Stimulated activated CD8-positive, alpha-beta memory T cell treated with anti-CD3 and anti-CD28 coated beads, Interleukin-7, amount 100 ng/mL, for 24 hours (primary cell): ENCODE results near the gene CLEC4G.
"Not testable (repeated sequence)": the region's sequence is repeated elsewhere in the genome, so short reads cannot be mapped to it uniquely, and the experiment has no call there.

Experiments
- DNase-seq: peaks from one replicate; pipeline ENCODE4 v3.0.0-alpha.2; 2020; ENCODE audit warnings: low read depth

The CLEC4G gene

DNA sequence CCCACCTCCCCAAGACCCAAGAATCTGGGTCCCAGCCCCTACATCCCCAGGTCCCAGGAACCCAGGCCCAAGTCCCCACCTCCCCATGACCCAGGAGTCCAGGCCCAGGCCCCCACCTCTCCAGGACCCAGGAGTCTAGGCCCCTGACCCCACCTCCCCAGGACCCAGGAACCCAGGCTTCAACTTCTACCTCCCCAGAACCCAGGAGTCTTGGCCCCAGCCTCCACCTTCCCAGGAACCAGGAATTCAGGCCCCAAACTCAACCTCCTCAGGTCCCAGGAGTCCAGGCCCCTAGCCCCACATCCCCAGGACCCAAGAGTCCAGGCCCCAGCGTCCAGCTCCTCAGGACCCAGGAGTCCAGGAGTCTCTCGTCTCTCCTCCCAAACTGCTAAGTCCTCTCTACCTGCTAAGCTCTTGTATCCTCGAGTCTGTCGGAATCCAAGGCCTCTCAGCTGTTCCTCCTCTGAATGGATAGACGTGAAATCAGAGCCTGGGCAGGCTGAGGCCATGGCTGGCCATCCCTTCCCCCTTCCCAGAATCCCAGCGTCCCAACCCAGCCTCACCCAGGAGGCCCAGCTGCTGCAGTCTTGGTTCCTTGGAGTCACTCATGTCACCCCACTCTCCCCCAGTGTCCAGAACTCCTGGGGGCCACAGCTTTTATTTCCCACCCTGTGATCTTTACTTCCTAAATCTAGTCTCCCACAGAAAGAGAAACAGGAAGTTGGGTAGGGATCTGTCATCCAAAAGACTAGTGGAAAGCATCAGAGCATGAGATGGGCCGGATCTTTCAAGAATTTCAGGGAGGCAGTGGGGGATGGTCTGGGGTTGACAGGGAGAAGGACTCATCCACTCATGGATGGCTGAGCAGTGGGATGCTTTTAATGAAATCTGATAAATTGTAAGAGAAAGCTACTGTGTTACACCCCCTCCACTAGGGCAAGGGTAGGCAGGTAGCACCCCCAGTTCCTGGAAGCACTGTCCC, 15.3 kb upstream of the CLEC4G start, which contains the start of gene CD209:
Gene CD209 (minus strand): TSS at position 632 of the 982 bp plus-strand sequence. CDS start 23 bp downstream, at position 609.
- no peak for DNase-seq

DNA sequence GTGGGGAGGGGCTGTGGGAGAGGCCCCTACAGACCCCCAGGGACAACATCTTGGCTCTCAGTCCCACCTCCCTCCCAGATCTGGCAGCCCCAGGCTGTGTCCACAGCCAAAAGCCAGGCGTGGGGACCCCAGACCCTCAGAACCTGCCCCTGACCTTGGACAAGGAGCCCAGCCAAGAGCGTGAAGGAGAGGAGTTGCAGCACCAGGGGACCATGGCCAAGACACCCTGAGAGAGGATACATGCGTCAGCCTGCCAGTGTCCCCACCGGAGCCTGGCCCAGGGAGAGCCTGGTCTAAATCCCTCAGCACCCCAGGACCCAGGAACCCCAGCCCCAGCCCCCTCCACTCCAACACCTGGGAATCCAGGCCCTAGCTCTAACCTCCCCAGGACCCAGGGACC, 14.4 kb upstream of the CLEC4G start:
- not testable (repeated sequence) for DNase-seq

DNA sequence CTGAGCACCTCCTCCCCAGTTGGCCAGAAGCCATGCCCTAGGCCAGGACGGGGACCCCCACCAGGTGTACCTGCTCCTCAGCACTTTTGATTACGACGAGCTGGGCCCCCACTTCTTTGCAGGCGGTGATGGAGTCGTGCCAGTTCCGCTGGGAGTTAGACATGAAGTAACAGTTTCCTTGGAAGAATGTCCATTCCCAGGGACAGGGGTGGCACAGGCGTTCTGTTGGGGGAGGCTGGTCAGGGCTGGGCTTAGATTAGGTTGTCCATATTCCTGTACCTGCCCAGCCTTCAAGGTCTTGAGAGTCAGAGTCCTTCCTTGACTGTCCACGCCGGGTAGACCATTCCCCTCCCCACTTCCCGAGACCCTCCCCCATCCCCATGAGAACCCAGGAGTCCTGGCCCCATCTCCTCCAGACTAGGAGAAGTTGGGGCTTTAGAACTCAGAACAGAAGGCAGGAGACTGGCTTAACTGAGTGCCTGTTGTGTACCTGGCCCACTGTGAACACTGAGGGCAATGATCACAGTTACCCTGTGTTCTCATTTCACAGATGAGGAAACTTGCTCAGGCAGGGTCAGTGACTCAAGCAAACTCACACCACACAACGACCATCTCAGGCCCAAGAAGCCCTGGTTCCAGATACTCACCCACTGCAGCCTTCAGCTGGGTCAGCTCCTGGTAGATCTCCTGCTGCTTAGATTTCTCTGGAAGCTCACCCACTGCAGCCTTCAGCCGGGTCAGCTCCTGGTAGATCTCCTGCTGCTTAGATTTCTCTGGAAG, 13.2 kb upstream of the CLEC4G start:
- DNase-seq: no peak

DNA sequence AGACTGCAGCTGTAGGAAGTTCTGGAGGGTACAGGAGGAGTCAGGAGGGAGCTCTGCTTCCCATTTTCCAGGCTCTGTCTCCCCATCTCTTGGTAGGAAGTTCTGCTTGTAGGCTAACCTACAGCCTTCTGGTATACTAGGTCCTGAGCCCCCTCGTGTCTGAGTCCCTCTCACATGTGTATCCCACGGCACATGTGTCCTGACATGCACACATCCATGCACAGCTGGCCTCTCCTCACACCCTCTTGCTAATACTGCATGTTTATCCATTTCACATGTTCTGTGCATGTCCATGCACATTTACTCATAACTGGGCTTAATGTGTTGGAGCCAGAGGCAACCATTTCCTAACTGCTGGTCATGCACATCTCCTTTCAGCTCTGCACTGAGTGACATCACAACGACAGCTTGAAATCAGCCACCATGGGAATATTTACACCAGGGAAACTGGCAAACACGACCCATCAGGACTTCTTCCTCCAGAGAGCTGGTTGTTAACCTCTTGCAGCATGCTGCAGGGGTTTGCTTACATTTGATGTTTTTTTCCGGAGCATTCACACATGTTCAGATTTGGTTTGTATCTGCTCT, 12.4 kb upstream of the CLEC4G start:
- DNase-seq: no peak

DNA sequence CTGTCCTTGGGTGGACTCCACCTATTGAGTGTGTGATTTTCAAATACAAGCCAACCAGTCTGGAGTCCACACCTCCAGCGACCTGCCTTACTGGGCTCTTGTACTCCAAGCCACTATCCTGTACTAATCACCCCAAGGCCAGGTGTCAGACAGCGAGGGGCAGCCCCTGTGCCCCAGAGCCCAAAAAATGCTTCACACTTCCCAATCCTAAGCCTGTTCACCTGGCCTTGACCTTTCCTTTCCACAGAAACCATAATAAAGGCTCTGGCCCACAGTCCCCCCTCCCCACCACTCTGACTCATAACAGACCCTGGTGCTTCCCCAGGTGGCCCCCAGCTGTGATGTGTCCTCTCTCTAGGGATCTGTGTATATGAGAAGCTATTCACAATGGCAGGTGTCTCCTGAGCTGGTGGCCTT, 11.5 kb upstream of the CLEC4G start:
- DNase-seq: no peak

DNA sequence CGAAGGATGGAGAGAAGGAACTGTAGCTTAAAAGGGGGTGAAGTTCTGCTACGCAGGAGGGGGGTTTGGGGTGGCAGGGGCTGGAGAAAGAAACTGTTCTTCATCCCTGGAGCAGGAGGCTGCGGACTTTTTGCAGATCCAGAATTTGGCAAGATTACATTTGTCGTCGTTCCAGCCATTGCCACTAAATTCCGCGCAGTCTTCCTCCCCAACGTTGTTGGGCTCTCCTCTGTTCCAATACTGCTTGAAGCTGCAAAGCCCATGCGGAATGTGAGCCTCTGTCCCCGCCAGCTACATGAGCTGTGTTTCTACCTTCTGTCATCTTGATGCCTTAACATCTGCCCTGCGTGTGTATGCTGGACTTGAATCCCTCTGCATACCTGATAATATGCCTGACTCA, 11.1 kb upstream of the CLEC4G start:
- DNase-seq: no peak

DNA sequence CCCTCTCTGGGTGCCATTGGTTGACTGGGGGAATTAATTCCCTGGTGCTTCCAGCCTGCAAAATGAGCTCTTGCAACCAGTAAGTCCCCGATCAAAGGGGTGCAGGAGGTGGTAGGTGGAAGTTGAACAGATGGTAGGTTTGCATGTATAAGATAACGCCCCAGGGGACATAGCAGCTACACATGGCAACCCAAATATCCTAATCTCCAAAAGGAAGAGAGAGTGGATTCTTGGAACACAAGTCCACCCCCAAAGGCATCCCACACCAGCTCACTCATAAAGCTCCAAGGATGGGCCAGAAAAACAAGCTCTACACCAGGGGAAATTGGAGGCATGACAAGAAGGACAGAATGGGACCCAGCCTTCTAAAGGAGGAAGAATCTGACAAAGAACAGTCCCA, 10.7 kb upstream of the CLEC4G start:
- no peak for DNase-seq

DNA sequence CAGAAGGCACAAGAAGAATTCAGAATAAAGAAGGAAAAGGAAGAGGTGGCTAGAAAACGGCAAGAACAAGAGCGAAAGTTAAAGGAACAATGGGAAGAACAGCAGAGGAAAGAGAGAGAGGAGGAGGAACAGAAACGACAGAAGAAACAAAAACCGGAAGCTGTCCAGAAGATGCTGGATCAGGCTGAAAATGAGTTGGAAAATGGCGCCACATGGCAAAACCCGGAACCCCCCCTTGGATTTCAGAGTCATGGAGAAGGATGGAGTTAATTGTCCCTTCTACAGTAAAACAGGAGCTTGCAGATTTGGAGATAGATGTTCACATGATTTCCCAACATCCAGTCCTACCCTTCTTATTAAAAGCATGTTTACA, 8.8 kb upstream of the CLEC4G start:
- no peak for DNase-seq

DNA sequence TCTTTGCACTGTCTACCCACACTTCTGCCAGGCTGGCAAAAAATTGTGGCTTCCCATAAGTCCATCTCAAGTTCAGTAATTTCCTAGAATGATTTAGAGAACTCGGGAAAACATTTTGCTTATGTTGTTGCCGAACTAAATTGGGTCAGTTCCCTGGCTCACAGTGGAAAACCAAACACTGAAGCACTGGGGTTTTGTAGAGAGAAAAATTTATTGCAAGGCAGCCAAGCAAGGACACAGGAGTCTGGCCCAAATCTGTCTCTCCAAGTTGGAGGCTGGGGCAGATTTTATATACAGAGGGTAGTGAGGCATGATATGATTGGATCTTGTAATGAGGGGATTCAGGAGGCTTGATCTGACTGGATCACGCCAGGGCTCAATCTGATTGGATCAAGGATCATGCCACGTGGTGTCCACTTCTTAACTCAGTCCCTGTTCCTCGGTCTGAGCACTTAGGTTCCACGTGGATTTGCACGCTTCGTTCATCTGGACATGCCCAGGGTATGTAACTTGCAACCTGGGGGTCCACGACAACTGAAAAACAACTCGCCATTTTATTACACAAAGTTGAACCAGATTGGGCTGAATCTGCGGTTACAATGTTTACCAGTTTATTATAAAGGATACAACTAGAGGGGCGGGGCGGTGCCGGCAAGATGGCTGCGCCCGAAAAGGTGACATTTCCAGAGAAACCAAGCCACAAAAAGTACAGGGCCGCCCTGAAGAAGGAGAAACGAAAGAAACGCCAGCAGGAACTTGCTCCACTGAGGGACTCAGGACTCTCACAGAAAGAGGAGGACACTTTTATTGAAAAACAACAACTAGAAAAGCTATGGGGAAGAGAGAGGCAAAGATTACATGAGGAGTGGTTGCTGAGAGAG, 8.1 kb upstream of the CLEC4G start:
- DNase-seq: no peak

DNA sequence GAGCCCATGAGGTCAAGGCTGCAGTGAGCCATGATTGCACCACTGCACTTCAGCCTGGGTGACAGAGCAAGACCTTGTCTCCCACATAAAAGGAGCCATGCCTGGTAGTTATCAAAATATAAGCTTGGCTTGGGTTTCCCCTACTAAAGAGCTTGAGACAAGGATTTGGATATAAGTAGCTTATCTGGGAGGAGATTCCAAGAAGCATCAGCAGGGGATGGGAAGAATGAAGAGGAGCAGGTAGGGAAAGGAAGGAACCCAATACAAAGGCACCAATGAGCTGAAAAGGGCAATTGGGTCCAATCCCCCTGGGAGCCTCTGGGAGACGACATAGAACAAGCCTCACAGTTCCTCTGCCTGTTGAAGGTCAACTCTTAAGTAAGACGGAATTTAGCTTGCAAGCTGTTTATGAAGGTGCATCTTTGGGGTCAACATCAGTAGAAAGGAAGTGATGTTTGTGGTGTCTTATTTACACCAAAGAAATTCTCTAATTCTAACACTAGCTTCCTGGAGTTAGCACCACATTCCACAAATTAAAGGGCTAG, 7.4 kb upstream of the CLEC4G start:
- DNase-seq: no peak

DNA sequence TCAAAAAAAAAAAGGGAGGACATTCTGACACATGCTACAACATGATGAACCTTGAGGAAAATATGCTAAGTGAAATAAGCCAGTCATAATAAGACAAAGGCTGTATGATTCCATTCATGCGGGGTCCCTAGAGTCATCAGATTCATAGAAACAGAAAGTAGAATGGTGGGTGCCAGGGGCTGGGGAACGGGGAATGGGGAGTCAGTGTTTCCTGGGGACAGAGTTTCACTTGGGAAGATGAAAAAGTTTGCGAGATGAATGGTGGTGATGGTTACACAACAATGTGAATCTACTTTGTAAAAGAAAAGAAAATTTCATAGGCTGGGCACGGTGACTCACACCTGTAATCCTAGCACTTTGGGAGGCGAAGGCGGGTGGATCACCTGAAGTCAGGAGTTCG, 6.1 kb upstream of the CLEC4G start:
- DNase-seq: no peak

DNA sequence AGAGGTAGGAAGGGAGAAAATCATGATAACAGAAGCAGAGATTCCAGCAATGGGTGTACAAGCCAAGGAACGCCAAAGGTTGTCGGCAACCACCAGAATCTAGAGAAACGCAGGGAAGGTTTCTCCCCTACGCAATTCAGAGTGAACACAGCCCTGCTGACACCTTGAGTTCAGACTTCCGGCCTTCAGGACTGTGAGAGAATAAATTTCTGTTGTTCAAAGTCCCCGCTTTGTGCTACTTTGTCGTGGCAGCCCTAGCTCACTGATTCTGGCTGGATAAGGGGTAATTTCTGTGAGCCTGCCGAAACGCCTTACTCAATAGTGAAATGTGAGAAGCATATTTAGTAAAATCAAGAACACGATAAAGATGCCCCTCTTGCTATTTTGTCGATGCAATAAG, 5.3 kb upstream of the CLEC4G start:
- DNase-seq: no peak

DNA sequence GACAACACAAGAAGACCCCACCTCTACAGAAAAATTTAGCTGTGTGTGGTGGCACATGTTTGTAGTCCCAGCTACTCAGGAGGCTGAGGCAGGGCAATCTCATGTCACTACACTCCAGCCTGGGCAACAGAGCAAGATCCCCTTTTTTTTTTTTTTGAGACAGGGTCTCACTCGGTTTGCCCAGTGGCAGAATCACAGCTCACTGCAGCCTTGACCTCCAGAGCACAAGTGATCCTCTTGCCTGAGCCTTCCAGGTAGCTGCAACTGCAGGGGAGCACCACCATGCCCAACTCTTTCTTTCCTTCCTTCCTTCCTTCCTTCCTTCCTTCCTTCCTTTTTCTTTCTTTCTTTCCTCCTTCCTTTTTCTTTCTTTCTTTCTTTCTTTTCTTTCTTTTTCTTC, 4.2 kb upstream of the CLEC4G start:
- no peak for DNase-seq

DNA sequence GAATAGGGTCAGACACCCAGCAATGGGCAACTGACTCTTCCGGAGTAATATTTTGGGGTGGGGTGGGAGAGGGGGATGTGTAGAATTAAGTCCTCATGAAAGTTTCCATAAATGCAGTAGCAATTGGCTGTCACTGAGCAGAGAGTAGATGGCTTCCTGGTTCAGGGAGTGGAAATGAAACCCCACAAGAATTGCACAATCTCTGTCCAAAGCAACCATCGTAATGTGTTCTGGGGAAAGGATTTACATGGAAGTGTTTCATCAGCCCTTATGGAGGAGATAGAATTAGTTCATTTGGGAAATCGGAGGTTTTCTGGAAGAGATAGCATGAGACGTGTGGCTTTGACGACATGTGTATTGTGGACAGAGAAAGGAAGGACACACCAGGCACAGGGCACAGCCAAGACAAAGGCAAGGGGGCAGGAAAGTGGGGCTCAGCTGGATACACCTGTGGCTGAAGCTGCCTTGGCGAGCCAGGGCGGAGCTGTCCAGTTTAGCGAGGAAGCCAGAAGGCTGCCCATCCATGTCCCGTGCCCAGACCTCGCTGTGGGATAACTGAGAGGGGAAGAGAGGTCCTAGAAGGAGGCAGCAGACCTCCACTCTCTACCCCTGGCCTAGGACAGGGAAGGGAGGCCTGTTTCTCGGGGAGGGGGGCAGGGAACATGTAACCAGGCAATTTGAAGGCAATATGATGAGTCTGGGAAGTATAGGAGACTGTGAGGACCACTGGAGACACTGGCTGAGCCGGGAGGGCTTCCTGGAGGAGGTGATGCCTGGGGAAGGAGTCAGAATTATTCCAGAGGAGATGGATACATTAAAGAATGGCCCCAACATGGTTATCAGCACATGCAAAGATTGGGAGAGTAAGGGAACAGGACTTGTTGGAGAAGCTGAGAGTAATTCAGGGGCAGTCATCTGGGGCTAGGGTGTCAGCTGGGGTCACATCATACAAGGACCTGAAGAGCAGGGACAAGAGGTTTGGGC, 2.6 kb upstream of the CLEC4G start:
- DNase-seq: no peak

DNA sequence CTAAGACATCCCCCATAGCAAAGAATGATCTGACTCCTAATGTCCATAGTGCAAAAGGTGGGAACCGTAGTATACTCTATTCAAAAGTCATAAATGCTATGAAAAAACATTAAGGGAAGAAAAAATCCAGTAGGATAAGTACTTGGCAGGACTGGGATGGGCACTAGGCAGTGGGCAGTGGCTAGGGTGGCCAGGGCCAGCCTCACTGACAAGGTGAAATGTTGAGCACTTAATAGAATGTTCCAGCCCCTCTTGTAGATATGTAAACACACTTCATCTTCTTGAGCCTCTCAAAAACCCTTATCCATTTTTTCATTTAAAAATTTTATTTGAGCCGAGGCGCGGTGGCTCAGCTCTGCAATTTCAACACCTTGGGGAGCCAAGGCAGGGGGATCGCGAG, 1.5 kb upstream of the CLEC4G start:
- DNase-seq: no peak

DNA sequence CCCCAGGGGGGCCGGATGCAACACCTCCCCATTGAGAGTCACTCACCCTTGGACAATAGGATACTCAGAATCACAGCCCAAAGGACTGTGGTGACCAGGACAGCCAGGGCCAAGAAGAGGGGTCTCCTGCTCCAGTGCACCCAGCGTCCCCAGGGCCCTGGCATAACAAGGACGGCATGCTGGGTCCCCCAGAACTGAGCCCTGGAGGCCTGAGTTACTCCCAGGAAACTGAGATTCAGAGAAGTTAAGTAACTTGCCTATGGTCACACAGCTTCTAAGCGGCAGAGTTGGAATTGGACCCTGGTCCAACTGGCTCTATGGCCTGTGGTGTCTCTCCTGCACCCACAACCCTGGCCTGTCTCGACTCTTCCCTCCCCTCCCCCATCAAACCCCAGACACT, 295 bp downstream of the CLEC4G start:
- no peak for DNase-seq

DNA sequence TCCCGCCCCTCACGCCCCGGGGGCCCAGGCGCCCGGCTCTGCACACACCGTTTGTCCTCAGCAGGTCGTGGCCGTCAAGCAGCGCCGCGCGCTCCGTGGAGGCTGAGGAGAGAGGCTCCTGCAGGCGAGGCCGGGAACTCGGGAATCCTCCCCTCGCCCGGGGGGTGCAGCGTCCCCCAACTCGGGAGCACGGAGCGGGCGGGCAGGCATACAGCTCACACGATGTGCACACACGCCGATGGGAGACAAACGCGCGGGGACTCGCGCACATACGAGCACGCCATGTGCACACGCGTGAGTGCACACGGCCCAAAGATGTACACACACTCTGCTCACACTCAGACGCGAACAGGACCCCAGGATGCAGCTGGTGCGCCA, 703 bp downstream of the CLEC4G start:
- DNase-seq: no peak

DNA sequence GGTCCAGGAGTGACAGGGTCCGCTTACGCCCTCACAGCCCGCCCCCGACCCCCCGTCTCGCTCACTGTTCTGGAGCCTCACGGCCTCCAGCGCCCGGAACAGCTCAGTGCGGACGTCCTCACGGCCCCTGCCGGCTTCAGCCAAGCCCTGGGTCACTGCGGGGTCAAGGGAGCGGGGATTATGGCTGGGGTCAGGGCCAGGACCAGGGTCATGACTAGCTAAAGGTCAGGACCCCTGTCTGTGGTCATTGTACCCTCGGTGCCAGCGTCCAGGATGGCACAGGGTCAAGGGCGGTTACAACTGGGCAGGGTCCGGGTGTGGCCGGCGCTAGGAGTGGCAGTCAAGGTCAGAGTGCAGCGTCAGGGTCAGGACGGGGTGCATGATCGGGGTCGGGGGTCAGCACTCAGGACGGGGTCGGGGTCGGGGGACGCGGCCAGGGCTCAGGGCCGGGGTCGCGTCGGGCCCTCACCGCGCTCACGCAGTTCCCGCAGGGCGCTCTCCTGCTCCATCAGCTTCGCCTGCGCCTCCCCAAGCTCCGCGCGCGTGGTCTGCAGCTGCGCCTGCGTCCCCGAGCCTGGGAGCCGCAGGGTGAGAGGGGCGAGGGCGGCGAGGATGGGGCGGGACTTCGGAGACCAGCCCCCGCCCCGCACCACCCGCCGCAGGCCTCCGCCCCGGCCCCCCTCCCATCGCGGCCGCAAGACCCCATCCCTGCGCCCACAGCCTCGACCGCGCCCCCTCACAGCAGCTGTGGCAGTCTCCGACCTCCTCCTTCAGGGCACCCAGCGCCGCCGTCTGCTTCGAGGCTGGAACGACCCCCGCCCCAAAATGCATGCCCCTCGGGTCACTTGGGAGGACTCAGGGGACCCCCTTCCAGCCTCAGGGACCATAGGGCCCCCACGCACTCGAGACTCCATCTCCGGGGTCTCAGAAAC, 1.4 kb downstream of the CLEC4G start:
- DNase-seq: no peak

DNA sequence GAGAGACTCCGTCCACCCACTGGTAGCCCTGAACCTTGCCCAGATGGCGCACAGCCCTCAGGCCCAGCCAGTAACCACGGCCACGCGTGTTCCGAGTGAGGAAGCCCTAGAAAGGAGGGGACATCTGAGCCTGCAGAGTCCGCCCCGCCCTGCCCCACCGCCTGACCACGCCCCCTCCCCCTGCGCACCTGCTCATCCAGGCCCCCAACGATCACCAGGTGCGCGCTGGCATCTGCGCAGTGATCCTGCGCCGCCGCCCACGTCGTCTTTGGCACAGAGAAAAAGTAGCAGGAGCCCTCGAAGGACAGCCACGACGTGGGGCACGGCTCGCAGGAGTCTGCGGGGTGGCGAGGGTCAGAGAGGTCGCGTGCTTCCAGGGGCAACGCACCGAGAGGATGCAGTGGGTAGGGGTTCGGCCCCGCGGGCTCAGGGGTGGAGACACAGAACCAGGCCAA, 2.1 kb downstream of the CLEC4G start:
- no peak for DNase-seq
